22Rv1 (cell line): ENCODE measurements around the gene FUOM.

Experiments used
- ZFX ChIP-seq: fragments of 450-650 bp; IDR thresholded peaks from 2 replicates; pipeline ENCODE4 v1.6.1; 2017; ENCODE audit warnings: antibody characterized with exemption, borderline replicate concordance
- TF ChIP-seq, protein P1 (sequence below): fragments of 450-650 bp; IDR thresholded peaks from 2 replicates; pipeline ENCODE4 v1.5.1; 2017; ENCODE audit warnings: mild to moderate bottlenecking

DNA sequence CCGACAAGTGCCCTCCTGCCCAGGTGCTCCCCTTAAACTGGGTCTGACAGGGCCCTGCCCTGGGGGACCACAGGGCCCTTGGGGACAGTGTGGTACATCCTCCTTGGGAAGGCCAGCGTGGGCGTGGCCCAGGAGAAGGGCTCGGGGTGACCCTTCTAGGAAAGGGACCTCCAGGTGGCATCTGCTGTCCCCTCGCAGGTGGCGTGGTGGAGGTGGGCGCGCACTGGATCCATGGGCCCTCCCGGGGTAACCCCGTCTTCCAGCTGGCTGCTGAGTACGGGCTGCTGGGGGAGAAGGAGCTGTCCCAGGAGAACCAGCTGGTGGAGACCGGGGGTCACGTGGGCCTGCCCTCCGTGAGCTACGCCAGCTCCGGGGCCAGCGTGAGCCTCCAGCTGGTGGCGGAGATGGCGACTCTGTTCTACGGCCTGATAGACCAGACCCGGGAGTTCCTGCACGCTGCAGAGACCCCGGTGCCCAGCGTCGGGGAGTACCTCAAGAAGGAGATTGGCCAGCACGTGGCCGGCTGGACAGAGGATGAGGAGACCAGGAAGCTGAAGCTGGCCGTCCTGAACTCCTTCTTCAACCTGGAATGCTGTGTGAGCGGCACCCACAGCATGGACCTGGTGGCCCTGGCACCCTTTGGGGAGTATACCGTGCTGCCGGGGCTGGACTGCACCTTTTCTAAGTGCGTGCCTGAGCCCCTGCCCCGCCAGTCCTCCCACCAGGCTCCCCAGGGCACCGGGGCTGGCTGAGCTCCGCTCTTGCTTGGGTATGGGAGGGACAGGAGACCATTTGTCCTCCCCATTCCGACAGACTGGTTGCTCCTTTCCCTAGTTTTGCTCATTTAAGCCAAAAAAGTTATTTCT, 22.2 kb upstream of the FUOM start:
- TF ChIP-seq, protein P1, sequence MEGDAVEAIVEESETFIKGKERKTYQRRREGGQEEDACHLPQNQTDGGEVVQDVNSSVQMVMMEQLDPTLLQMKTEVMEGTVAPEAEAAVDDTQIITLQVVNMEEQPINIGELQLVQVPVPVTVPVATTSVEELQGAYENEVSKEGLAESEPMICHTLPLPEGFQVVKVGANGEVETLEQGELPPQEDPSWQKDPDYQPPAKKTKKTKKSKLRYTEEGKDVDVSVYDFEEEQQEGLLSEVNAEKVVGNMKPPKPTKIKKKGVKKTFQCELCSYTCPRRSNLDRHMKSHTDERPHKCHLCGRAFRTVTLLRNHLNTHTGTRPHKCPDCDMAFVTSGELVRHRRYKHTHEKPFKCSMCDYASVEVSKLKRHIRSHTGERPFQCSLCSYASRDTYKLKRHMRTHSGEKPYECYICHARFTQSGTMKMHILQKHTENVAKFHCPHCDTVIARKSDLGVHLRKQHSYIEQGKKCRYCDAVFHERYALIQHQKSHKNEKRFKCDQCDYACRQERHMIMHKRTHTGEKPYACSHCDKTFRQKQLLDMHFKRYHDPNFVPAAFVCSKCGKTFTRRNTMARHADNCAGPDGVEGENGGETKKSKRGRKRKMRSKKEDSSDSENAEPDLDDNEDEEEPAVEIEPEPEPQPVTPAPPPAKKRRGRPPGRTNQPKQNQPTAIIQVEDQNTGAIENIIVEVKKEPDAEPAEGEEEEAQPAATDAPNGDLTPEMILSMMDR = no peak
- no peak for TF ChIP-seq ZFX
